ENCODE data around the gene SNX8. TPM values are rescaled to one million over a fixed set of nuclear protein-coding genes. Genes with fewer than 3 reads are reported as not detected.

Gene SNX8
- total and polyA plus RNA-seq, 2 donors (not counting 3 experiments of a cell fraction or from before 2014, with no cell fraction given), result 24.5 to 50.3 TPM

DNA sequence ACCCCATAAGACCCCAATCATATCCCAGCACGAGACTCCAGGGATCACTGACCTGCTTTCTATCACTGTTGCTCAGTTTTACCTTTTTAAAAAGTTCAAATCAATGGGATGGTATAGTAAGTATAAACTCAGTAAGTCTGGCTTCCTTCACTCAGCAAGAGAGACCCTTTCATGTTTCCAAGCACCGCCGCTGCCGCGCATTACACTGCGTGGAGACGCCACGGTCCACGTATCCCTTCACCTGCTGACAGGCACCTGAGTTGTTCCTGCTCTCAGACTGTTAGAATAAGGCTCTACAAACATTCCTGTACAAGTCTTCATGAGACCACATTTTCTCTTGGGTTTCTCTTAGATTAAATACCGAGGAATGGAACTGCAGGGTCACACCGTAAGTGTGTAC is 109.8 kb downstream of the SNX8 start:
- FAIRE-seq (no peak), DNase-seq (ENCODE audit: low read depth, low spot score) (no peak)
- H3K9ac ChIP-seq (replicated peaks; ENCODE audit: extremely low read depth, insufficient read depth, low read length), result no peak overlapping the region
- peaks cover 0 to 5% of the 10 kb centered on the region in 2 experiments for H3K36me3 ChIP-seq (ENCODE audit: control insufficient read depth in 2 of 2, extremely low read depth in 1 of 2, insufficient read depth in 2 of 2, low read length in 2 of 2)
- H3K9me3 ChIP-seq (replicated peaks; ENCODE audit: control insufficient read depth, insufficient read depth, low read length), result no peaks in the 10 kb centered on the region
- POLR2A ChIA-PET, result no interaction called here
- no peaks in the 10 kb centered on the region for H3K79me2 ChIP-seq (ENCODE audit: control insufficient read depth, insufficient read depth, low read length)
- BruUV-seq (replicated peaks), result no TSS peak
- CTCF ChIA-PET, result interaction anchor here (1.2 to 1.6 kb wide), 2 partner anchors 101 to 540 kb away, joined by 3 to 4 read pairs; no protein-coding TSS in a partner anchor
- H3K27ac ChIP-seq (ENCODE audit: insufficient read depth, low read depth, low read length), result no peak overlapping the region
- H3K27me3 ChIP-seq (ENCODE audit: control insufficient read depth in 2 of 2, insufficient read depth in 2 of 2, low read length in 2 of 2), result no peaks in the 10 kb centered on the region
- TF ChIP-seq POLR2AphosphoS5 (IDR thresholded peaks at IDR 0.05; ENCODE audit: insufficient read depth, low read depth, low read length) (no peak), GATA2 (IDR thresholded peaks at IDR 0.05; ENCODE audit: insufficient read depth, insufficient read length, low read depth, low read length) (no peak), MYC (IDR thresholded peaks at IDR 0.05; ENCODE audit: low read depth, low read length) (no peak), POLR2A (IDR thresholded peaks at IDR 0.05; ENCODE audit: low read depth, low read length) (no peak)
- TF ChIP-seq, protein P1, sequence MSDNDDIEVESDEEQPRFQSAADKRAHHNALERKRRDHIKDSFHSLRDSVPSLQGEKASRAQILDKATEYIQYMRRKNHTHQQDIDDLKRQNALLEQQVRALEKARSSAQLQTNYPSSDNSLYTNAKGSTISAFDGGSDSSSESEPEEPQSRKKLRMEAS (IDR thresholded peaks at IDR 0.05; ENCODE audit: insufficient read depth, insufficient read length), result no peak
- intact Hi-C loops (cut with micrococcal nuclease) (no loop called here), dilution Hi-C loops (cut with MboI; ENCODE audit: extremely low pct_ligation_motif_present, low sequenced_read_pairs) (no loop called here)
- no peak overlapping the region for H3K4me2 ChIP-seq (ENCODE audit: insufficient read depth, low read length)
- no peaks in the 10 kb centered on the region for H3K9me1 ChIP-seq (replicated peaks; ENCODE audit: control insufficient read depth, extremely low read depth, insufficient read depth, low read length)
- H3K4me1 ChIP-seq (ENCODE audit: control insufficient read depth, extremely low read depth, insufficient read depth, low read length), result no peaks in the 10 kb centered on the region
- no peaks in the 10 kb centered on the region for H4K20me1 ChIP-seq (replicated peaks; ENCODE audit: control insufficient read depth, extremely low read depth, insufficient read depth, low read length)
- no peak overlapping the region for H3K4me3 ChIP-seq (replicated peaks in 1 of 3; ENCODE audit: insufficient read depth in 1 of 3, low read depth in 1 of 3, low read length in 3 of 3)
- no peak overlapping the region for H2AFZ ChIP-seq (ENCODE audit: low read depth, low read length)

- no peak overlapping the region for H2AFZ ChIP-seq (ENCODE audit: low read depth, low read length)
- CTCF ChIA-PET, result interaction anchor here (0.6 to 1.6 kb wide), 4 partner anchors 14 to 539 kb away, joined by 3 to 4 read pairs (median 3); no protein-coding TSS in a partner anchor
- H3K4me3 ChIP-seq (replicated peaks in 1 of 3; ENCODE audit: insufficient read depth in 1 of 3, low read depth in 1 of 3, low read length in 3 of 3), result no peak overlapping the region
- no peaks in the 10 kb centered on the region for H3K4me1 ChIP-seq (ENCODE audit: control insufficient read depth, extremely low read depth, insufficient read depth, low read length)
- BruUV-seq (replicated peaks), result no TSS peak
- no peak overlapping the region for H3K9ac ChIP-seq (replicated peaks; ENCODE audit: extremely low read depth, insufficient read depth, low read length)
- H3K4me2 ChIP-seq (ENCODE audit: insufficient read depth, low read length), result no peak overlapping the region
- H3K27ac ChIP-seq (ENCODE audit: insufficient read depth, low read depth, low read length), result no peak overlapping the region
- dilution Hi-C loops (cut with MboI; ENCODE audit: extremely low pct_ligation_motif_present, low sequenced_read_pairs), result no loop called here
- no peaks in the 10 kb centered on the region for H3K27me3 ChIP-seq (ENCODE audit: control insufficient read depth in 2 of 2, insufficient read depth in 2 of 2, low read length in 2 of 2)
- H3K9me3 ChIP-seq (replicated peaks; ENCODE audit: control insufficient read depth, insufficient read depth, low read length), result no peaks in the 10 kb centered on the region
- TF ChIP-seq POLR2AphosphoS5 (IDR thresholded peaks at IDR 0.05; ENCODE audit: insufficient read depth, low read depth, low read length), result no peak
- no peak for TF ChIP-seq FOS (IDR thresholded peaks at IDR 0.05; ENCODE audit: borderline replicate concordance, insufficient read depth, low read length)
- TF ChIP-seq, protein P1 (IDR thresholded peaks at IDR 0.05; ENCODE audit: insufficient read depth, insufficient read length), result no peak
- TF ChIP-seq JUN (IDR thresholded peaks at IDR 0.05; ENCODE audit: borderline replicate concordance, insufficient read depth, insufficient read length, low read depth), result no peak
- TF ChIP-seq EZH2 (IDR thresholded peaks at IDR 0.05; ENCODE audit: borderline replicate concordance, low read depth, low read length, severe bottlenecking), result no peak
- TF ChIP-seq, protein P2, sequence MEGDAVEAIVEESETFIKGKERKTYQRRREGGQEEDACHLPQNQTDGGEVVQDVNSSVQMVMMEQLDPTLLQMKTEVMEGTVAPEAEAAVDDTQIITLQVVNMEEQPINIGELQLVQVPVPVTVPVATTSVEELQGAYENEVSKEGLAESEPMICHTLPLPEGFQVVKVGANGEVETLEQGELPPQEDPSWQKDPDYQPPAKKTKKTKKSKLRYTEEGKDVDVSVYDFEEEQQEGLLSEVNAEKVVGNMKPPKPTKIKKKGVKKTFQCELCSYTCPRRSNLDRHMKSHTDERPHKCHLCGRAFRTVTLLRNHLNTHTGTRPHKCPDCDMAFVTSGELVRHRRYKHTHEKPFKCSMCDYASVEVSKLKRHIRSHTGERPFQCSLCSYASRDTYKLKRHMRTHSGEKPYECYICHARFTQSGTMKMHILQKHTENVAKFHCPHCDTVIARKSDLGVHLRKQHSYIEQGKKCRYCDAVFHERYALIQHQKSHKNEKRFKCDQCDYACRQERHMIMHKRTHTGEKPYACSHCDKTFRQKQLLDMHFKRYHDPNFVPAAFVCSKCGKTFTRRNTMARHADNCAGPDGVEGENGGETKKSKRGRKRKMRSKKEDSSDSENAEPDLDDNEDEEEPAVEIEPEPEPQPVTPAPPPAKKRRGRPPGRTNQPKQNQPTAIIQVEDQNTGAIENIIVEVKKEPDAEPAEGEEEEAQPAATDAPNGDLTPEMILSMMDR (IDR thresholded peaks at IDR 0.05; ENCODE audit: extremely low read depth in 1 of 2, insufficient read depth in 1 of 2, low read depth in 1 of 2, low read length in 2 of 2), result no peak
- TF ChIP-seq MYC (IDR thresholded peaks at IDR 0.05; ENCODE audit: low read depth, low read length), result no peak
- TF ChIP-seq POLR2A (IDR thresholded peaks at IDR 0.05; ENCODE audit: low read depth, low read length), result no peak
- TF ChIP-seq GATA2 (IDR thresholded peaks at IDR 0.05; ENCODE audit: insufficient read depth, insufficient read length, low read depth, low read length), result no peak
- H3K36me3 ChIP-seq (ENCODE audit: control insufficient read depth in 2 of 2, extremely low read depth in 1 of 2, insufficient read depth in 2 of 2, low read length in 2 of 2), result peaks cover 0 to 8% of the 10 kb centered on the region in 2 experiments
- no peaks in the 10 kb centered on the region for H3K79me2 ChIP-seq (ENCODE audit: control insufficient read depth, insufficient read depth, low read length)
- FAIRE-seq, result no peak
- no peaks in the 10 kb centered on the region for H4K20me1 ChIP-seq (replicated peaks; ENCODE audit: control insufficient read depth, extremely low read depth, insufficient read depth, low read length)
- POLR2A ChIA-PET, result no interaction called here
- DNase-seq (ENCODE audit: low read depth, low spot score), result no peak
- intact Hi-C loops (cut with micrococcal nuclease), result no loop called here
- H3K9me1 ChIP-seq (replicated peaks; ENCODE audit: control insufficient read depth, extremely low read depth, insufficient read depth, low read length), result no peaks in the 10 kb centered on the region
These were observed 110.4 kb downstream of the SNX8 start for GRCh38 chr7:2203766-2204300.

All from endothelial cell of umbilical vein (primary cell).